ENCODE measurements around the gene TMEM141. TPM values are rescaled to one million over a fixed set of nuclear protein-coding genes. Genes with fewer than 3 reads are reported as not detected.
"Not testable (repeated sequence)": the region's sequence is repeated elsewhere in the genome, so short reads cannot be mapped to it uniquely, and the experiment has no call there.

TMEM141 gene
- total RNA-seq, 4 donors from 2014 or later = 60.7 to 70.8 (median 66.9) TPM

DNA sequence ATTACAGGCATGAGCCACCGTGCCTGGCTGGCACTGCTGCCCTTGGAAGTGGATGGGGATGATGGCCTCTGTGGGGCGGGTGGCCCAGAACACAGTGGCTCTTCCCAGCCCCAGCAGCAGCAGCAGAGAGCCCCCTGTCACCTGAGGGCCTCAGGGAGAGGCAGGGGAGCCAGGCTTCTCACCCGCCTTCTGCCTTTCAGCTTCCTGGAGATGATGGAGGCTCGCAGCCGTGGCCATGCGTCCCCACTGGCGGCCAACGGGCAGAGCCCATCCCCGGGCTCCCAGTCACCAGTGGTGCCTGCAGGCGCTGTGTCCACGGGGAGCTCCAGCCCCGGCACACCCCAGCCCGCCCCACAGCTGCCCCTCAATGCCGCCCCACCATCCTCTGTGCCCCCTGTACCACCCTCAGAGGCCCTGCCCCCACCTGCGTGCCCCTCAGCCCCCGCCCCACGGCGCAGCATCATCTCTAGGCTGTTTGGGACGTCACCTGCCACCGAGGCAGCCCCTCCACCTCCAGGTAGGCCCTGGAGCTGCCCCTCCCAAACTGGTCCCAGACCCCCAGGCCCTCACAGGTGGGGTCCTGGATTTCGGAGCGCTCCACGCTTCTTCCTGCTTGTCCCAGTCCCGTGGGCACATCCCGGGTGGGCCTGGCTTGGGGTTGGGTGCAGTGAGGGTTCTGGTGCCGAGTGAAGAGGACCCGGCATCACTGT lies 46.2 kb downstream of the TMEM141 start:
- Histone ChIP-seq H3K36me3 (peaks cover 0 to 75% (median 0%) of the 10 kb centered on the region in 3 donors), H3K9me3 (no peaks in the 10 kb centered on the region), H3K27ac (no peak overlapping the region), H3K4me3 (no peak overlapping the region), H3K27me3 (no peaks in the 10 kb centered on the region), H3K4me1 (peaks cover 0 to 26% (median 19%) of the 10 kb centered on the region in 4 donors)
- DNase-seq (ENCODE audit: low spot score in 2 of 2) = no peak
- 92 to 93% methylated on average over 21 to 26 of the region's 27 CpGs for WGBS, 2 donors
- no peak for TF ChIP-seq EP300 (IDR thresholded peaks at IDR 0.05)
- TF ChIP-seq POLR2A (IDR thresholded peaks at IDR 0.05) = no peak
- TF ChIP-seq, protein P1, sequence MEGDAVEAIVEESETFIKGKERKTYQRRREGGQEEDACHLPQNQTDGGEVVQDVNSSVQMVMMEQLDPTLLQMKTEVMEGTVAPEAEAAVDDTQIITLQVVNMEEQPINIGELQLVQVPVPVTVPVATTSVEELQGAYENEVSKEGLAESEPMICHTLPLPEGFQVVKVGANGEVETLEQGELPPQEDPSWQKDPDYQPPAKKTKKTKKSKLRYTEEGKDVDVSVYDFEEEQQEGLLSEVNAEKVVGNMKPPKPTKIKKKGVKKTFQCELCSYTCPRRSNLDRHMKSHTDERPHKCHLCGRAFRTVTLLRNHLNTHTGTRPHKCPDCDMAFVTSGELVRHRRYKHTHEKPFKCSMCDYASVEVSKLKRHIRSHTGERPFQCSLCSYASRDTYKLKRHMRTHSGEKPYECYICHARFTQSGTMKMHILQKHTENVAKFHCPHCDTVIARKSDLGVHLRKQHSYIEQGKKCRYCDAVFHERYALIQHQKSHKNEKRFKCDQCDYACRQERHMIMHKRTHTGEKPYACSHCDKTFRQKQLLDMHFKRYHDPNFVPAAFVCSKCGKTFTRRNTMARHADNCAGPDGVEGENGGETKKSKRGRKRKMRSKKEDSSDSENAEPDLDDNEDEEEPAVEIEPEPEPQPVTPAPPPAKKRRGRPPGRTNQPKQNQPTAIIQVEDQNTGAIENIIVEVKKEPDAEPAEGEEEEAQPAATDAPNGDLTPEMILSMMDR (IDR thresholded peaks at IDR 0.05) = no peak

DNA sequence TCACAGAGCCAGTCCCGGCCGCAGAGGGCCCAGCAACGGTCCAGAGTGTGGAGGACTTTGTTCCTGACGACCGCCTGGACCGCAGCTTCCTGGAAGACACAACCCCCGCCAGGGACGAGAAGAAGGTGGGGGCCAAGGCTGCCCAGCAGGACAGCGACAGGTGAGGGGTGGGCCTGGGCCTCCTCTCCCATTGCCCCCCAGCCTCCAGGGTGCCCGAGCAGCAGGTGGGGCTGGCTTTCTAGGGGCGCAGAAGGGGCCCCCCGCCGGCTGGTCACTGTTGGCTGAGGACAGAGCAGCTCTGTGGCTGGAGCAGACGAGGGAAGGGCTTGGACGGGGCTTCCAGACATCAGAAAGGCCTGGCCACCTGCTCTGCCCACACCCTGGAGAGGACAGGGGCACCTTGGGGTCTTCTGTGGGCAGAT lies 46.7 kb downstream of the TMEM141 start:
- not testable (repeated sequence) for H3K27me3 ChIP-seq; H3K9me3 ChIP-seq; H3K27ac ChIP-seq; H3K4me3 ChIP-seq; DNase-seq (ENCODE audit: low spot score in 2 of 2)
- Histone ChIP-seq H3K36me3 (peaks cover 0 to 69% (median 0%) of the 10 kb centered on the region in 3 donors), H3K4me1 (peaks cover 0 to 31% (median 24%) of the 10 kb centered on the region in 4 donors)
- 84 to 93% methylated on average over 8 to 13 of the region's 15 CpGs for WGBS, 2 donors

DNA sequence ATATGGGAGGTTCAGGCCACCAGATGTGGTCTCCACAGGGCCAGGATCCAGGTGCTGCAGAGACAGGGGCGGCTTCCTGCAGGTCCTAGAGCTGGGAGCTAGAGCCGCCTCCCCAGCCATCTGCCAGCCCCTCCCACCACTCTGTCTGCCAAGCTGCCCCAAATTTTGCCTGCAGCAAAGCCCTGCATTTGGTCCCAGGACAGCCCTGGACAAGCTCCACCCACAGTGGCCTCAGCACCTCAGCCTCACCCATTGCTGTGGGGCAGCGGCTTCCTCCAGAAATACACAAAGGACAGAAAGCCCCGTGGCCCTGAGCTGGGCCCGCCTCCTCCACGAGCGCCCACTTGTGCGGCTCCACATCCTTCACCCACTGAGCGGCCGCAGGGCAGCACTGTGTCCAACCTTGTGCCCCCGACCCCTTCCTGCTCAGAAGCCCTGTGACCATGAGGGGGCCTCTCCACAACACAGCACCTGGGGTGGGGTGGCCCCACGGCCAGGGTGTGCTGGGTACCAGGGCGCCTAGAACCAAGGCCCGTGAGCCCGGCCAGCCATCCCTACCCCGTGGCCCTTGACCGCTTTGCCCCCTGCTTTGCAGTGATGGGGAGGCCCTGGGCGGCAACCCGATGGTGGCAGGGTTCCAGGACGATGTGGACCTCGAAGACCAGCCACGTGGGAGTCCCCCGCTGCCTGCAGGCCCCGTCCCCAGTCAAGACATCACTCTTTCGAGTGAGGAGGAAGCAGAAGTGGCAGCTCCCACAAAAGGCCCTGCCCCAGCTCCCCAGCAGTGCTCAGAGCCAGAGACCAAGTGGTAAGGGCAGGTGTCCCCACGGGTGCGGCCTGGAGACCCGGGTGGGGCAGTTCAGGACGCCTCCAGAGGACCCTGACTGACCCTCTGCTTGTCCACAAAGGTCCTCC lies 47.4 kb downstream of the TMEM141 start:
- Histone ChIP-seq H3K9me3 (no peaks in the 10 kb centered on the region), H3K36me3 (peaks cover 0 to 67% (median 0%) of the 10 kb centered on the region in 3 donors), H3K27ac (no peak overlapping the region), H3K4me3 (no peak overlapping the region), H3K4me1 (peaks cover 0 to 38% (median 31%) of the 10 kb centered on the region in 4 donors), H3K27me3 (peaks cover 0 to 7% of the 10 kb centered on the region in 2 donors)
- WGBS, 2 donors = 77 to 83% methylated on average over 26 to 28 of the region's 29 CpGs
- TF ChIP-seq, protein P1 (IDR thresholded peaks at IDR 0.05) = no peak
- TF ChIP-seq POLR2A (IDR thresholded peaks at IDR 0.05) (no peak), EP300 (IDR thresholded peaks at IDR 0.05) (no peak)
- DNase-seq (ENCODE audit: low spot score in 2 of 2) = no peak

DNA sequence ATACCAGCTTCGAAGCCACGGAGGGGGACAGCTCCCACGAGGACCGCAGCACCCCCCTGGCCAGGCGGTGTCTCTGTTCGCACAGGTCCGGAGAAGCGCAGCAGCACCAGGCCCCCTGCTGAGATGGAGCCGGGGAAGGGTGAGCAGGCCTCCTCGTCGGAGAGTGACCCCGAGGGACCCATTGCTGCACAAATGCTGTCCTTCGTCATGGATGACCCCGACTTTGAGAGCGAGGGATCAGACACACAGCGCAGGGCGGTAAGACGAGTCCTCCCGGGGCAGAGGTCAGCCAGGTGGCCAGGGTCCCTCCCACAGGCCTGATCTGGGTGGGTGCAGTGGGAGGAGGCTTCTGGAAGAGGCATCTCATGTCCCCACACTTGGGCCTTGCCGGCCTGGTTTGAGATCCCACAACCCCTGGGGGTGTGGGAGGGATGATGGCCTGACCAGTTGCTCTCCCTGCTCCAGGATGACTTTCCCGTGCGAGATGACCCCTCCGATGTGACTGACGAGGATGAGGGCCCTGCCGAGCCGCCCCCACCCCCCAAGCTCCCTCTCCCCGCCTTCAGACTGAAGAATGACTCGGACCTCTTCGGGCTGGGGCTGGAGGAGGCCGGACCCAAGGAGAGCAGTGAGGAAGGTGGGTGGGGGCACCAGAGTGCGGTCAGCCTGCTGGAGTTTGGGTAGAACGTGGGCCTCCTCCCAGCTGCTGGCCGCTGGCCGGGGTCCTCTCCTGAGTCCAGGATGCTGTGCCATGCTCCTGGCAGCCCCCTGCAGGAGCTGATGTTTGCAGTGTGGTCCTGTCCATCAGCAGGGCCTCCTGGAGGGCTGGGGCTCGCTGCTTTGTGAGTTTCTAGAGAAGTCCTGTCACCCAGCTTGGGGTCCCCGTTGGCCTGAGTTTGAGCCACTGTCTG lies 48.3 kb downstream of the TMEM141 start:
- TF ChIP-seq EP300 (IDR thresholded peaks at IDR 0.05) = no peak
- Histone ChIP-seq H3K4me1 (peaks cover 0 to 48% (median 38%) of the 10 kb centered on the region in 4 donors), H3K27me3 (peaks cover 0 to 15% of the 10 kb centered on the region in 2 donors), H3K4me3 (no peak overlapping the region), H3K27ac (peak overlapping the region in 3 of 4 donors; percentile 50 to 74 (median 59)), H3K9me3 (no peaks in the 10 kb centered on the region), H3K36me3 (peaks cover 0 to 65% (median 0%) of the 10 kb centered on the region in 3 donors)
- DNase-seq (ENCODE audit: low spot score in 2 of 2) = no peak
- WGBS, 2 donors = 74 to 80% methylated on average over 26 to 33 of the region's 36 CpGs

DNA sequence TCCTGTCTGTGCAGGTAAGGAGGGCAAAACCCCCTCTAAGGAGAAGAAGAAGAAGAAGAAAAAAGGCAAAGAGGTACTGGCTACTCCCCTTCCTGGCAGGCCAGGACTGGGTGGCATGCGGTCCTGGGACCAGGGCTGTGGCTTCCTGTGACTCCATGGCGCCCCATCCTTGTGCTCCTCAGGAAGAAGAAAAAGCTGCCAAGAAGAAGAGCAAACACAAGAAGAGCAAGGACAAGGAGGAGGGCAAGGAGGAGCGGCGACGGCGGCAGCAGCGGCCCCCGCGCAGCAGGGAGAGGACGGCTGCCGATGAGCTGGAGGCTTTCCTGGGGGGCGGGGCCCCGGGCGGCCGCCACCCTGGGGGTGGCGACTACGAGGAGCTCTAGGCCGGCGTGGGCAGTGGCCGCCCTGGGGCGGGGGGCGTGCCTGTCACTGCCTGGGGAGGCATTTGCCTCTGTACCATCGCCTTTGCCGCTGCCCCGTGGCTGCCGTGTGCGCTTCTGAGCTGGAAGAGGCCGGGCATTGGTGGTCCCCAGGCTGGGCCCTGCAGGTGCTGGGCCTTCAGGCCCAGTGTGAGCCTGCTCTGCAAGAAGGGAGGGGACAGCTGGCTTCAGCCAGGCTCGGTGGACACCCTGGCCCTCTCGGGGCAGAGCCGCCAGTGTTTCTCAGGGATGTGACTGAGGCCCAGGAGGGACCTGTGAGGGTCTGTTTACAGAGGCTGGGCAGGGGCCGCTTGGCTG lies 49.2 kb downstream of the TMEM141 start:
- Histone ChIP-seq H3K27ac (peak overlapping the region in 3 of 4 donors; percentile 50 to 74 (median 59)), H3K36me3 (peaks cover 0 to 58% (median 0%) of the 10 kb centered on the region in 3 donors), H3K4me3 (no peak overlapping the region), H3K4me1 (peaks cover 0 to 53% (median 38%) of the 10 kb centered on the region in 4 donors), H3K9me3 (no peaks in the 10 kb centered on the region), H3K27me3 (peaks cover 0 to 19% of the 10 kb centered on the region in 2 donors)
- 58 to 63% methylated on average over 19 to 29 of the region's 32 CpGs for WGBS, 2 donors
- no peak for TF ChIP-seq POLR2A (IDR thresholded peaks at IDR 0.05)
- TF ChIP-seq, protein P1 (IDR thresholded peaks at IDR 0.05) = no peak
- peak in 1 of 2 donors; percentile 20 for TF ChIP-seq EP300 (IDR thresholded peaks at IDR 0.05)
- DNase-seq (ENCODE audit: low spot score in 2 of 2) = no peak
